Measurements from ENCODE around the gene SMIM29.
"Not testable (repeated sequence)": the region's sequence is repeated elsewhere in the genome, so short reads cannot be mapped to it uniquely, and the experiment has no call there.

Gene SMIM29

GRCh38 chr6:34267746-34268145, 18.9 kb upstream of the SMIM29 start:
- no peak for FAIRE-seq

- not testable (repeated sequence) for FAIRE-seq
Measured at GRCh38 chr6:34263484-34263883, 14.7 kb upstream of the SMIM29 start.

GRCh38 chr6:34260576-34261267, 11.9 kb upstream of the SMIM29 start:
- no peak for FAIRE-seq

- no peak for FAIRE-seq
Measured at GRCh38 chr6:34259529-34260069, 10.8 kb upstream of the SMIM29 start.

- FAIRE-seq: not testable (repeated sequence)
Measured at GRCh38 chr6:34252395-34252794, 3.6 kb upstream of the SMIM29 start.

GRCh38 chr6:34249469-34250261, 859 bp upstream of the SMIM29 start:
- FAIRE-seq: no peak

- FAIRE-seq: no peak
Measured at GRCh38 chr6:34248198-34248726, 544 bp downstream of the SMIM29 start.

- FAIRE-seq: no peak
Measured at GRCh38 chr6:34247481-34248197, 1.2 kb downstream of the SMIM29 start.

- FAIRE-seq: no peak
Measured at GRCh38 chr6:34246563-34247391, 2.0 kb downstream of the SMIM29 start.

GRCh38 chr6:34246249-34246562, 2.6 kb downstream of the SMIM29 start:
- no peak for FAIRE-seq

GRCh38 chr6:34245761-34246140, 3.1 kb downstream of the SMIM29 start:
- FAIRE-seq: not testable (repeated sequence)

- FAIRE-seq: not testable (repeated sequence)
Measured at GRCh38 chr6:34245032-34245760, 3.6 kb downstream of the SMIM29 start.

GRCh38 chr6:34243901-34244884, 4.6 kb downstream of the SMIM29 start:
- no peak for FAIRE-seq

GRCh38 chr6:34243131-34243771, 5.6 kb downstream of the SMIM29 start:
- FAIRE-seq: no peak

GRCh38 chr6:34242252-34243130, 6.3 kb downstream of the SMIM29 start:
- FAIRE-seq: no peak

GRCh38 chr6:34241351-34242215, 7.2 kb downstream of the SMIM29 start:
- FAIRE-seq: no peak

- no peak for FAIRE-seq
Measured at GRCh38 chr6:34240329-34241248, 8.2 kb downstream of the SMIM29 start.
